MM.1S (cell line): ENCODE results near the gene CLDN34.

Experiments
- EZH2 ChIP-seq: fragments of 300-600 bp; sonication (generic); optimal IDR thresholded peaks from 2 replicates; pipeline ENCODE3; 2017; ENCODE audit warnings: low read depth, mild to moderate bottlenecking, antibody characterized with exemption, low read length, mixed read lengths
- EZH2phosphoT487 ChIP-seq: fragments of 300-600 bp; sonication (generic); IDR thresholded peaks from 2 replicates; pipeline ENCODE4 v1.6.1; 2018; ENCODE audit warnings: antibody characterized with exemption, low read length
- TF ChIP-seq, protein P1 (sequence below): fragments of 300-600 bp; sonication (generic); IDR thresholded peaks from 2 replicates; pipeline ENCODE4 v1.5.1; 2016; ENCODE audit warnings: antibody characterized with exemption, low read length, mixed read lengths

DNA sequence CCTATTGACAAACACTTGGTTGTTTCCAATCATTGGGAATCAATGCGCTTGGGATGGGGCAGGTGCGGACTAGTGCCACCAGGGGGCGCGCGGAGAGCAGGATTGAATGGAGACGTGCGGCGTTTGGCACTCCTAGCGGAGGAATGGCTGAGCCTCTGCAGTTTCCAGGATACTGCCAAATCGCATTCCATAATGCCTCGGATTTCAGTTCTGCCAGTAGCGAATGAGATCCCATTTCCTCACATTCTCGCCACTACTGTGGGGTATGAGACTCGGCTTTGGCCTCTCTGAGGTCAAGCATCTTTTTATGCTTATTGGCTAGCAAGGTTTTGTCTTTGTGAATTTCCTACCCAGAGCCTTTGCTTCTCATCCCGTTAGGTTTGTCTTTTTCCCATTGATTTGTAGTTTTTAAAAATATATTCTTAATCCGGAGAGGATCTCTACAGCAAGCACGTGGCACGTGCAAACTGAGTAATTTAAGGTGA is 28.7 kb downstream of the CLDN34 start:
- TF ChIP-seq, protein P1, sequence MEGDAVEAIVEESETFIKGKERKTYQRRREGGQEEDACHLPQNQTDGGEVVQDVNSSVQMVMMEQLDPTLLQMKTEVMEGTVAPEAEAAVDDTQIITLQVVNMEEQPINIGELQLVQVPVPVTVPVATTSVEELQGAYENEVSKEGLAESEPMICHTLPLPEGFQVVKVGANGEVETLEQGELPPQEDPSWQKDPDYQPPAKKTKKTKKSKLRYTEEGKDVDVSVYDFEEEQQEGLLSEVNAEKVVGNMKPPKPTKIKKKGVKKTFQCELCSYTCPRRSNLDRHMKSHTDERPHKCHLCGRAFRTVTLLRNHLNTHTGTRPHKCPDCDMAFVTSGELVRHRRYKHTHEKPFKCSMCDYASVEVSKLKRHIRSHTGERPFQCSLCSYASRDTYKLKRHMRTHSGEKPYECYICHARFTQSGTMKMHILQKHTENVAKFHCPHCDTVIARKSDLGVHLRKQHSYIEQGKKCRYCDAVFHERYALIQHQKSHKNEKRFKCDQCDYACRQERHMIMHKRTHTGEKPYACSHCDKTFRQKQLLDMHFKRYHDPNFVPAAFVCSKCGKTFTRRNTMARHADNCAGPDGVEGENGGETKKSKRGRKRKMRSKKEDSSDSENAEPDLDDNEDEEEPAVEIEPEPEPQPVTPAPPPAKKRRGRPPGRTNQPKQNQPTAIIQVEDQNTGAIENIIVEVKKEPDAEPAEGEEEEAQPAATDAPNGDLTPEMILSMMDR: peak; percentile 81
- no peak for TF ChIP-seq EZH2
- TF ChIP-seq EZH2phosphoT487: no peak
